ENCODE measurements around the gene GLOD5. TPM values are rescaled to one million over a fixed set of nuclear protein-coding genes. Genes with fewer than 3 reads are reported as not detected.

GLOD5 gene
- total and polyA plus RNA-seq, 2 of the 4 experiments (the other 2 are of a cell fraction): not detected

DNA sequence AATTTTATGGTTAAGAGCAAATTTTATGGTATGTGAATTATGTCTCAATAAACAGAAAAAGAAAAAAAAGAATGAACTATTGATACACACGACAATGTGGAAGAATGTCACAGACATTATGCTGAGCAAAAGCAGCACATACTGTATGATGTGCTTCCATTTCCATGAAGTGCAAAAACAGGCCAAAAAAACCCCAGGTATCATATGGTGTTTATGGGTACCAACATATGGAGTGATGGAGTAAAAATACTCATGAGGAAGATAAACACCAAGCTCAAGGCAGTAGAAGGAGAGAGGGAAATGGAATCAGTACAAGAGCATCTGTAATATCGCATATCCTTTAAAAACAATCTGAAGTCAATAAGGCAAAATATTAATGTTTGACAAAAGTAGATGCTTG lies 20.7 kb downstream of the GLOD5 start:
- DNase-seq (no peak), ATAC-seq (ENCODE audit: low read depth) (no peak)
- no peak overlapping the region for H3K9ac ChIP-seq (ENCODE audit: low read depth, low read length)
- H3K9me3 ChIP-seq (ENCODE audit: control insufficient read depth, insufficient read depth, low read length): no peaks in the 10 kb centered on the region
- no peak overlapping the region for H3K14ac ChIP-seq (replicated peaks; ENCODE audit: low read depth, low read length)
- in situ Hi-C loops (cut with MboI; ENCODE audit: low sequenced_read_pairs): no loop called here
- no peak overlapping the region for H2AK9ac ChIP-seq (replicated peaks; ENCODE audit: low read depth, low read length, poor library complexity)
- H4K8ac ChIP-seq (ENCODE audit: low read depth in 2 of 2, low read length in 2 of 2): no peak overlapping the region
- no peaks in the 10 kb centered on the region for H3K4me1 ChIP-seq (ENCODE audit: control insufficient read depth, insufficient read depth, low read length)
- H3K56ac ChIP-seq (ENCODE audit: extremely low read depth, insufficient read depth, low read length): no peak overlapping the region
- TF ChIP-seq CTCF (conservative IDR thresholded peaks at IDR 0.05; ENCODE audit: low read depth, low read length) (no peak), USF2 (IDR thresholded peaks at IDR 0.05; ENCODE audit: low read depth, low read length) (no peak), RAD21 (IDR thresholded peaks at IDR 0.05; ENCODE audit: low read length) (no peak), RFX5 (IDR thresholded peaks at IDR 0.05; ENCODE audit: low read depth, low read length) (no peak), SMC3 (IDR thresholded peaks at IDR 0.05; ENCODE audit: low read depth, low read length) (no peak), BHLHE40 (IDR thresholded peaks at IDR 0.05; ENCODE audit: low read depth, low read length) (no peak), FOS (IDR thresholded peaks at IDR 0.05; ENCODE audit: low read depth, low read length) (no peak), MAFK (IDR thresholded peaks at IDR 0.05; ENCODE audit: low read depth, low read length) (no peak), CHD1 (IDR thresholded peaks at IDR 0.05; ENCODE audit: low read depth, low read length) (no peak), RCOR1 (IDR thresholded peaks at IDR 0.05; ENCODE audit: insufficient replicate concordance, low read length) (no peak), POLR2A (IDR thresholded peaks at IDR 0.05; ENCODE audit: low read depth, low read length) (no peak), CEBPB (IDR thresholded peaks at IDR 0.05; ENCODE audit: low read depth, low read length) (no peak), MAZ (IDR thresholded peaks at IDR 0.05; ENCODE audit: borderline replicate concordance, low read depth, low read length) (no peak), MXI1 (IDR thresholded peaks at IDR 0.05; ENCODE audit: borderline replicate concordance, low read depth, low read length) (no peak), NFE2L2 (IDR thresholded peaks at IDR 0.05; ENCODE audit: low read depth, low read length) (no peak)
- TF ChIP-seq, protein P1, sequence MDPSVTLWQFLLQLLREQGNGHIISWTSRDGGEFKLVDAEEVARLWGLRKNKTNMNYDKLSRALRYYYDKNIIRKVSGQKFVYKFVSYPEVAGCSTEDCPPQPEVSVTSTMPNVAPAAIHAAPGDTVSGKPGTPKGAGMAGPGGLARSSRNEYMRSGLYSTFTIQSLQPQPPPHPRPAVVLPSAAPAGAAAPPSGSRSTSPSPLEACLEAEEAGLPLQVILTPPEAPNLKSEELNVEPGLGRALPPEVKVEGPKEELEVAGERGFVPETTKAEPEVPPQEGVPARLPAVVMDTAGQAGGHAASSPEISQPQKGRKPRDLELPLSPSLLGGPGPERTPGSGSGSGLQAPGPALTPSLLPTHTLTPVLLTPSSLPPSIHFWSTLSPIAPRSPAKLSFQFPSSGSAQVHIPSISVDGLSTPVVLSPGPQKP (IDR thresholded peaks at IDR 0.05; ENCODE audit: borderline replicate concordance, low read depth, low read length): no peak
- no peak overlapping the region for H2BK20ac ChIP-seq (ENCODE audit: low read depth, low read length)
- no peaks in the 10 kb centered on the region for H3K79me1 ChIP-seq (ENCODE audit: low read depth in 1 of 2, low read length in 2 of 2)
- no CpG with 5 or more reads among the region's 2 CpGs for WGBS, 2 experiments (ENCODE audit: extremely low coverage in 2 of 2, insufficient read length in 1 of 2)
- no peaks in the 10 kb centered on the region for H3K36me3 ChIP-seq (ENCODE audit: control insufficient read depth, insufficient read depth, low read length)
- dilution Hi-C loops (cut with HindIII; ENCODE audit: low sequenced_read_pairs, unreplicated experiment): no loop called here
- intact Hi-C loops (cut with micrococcal nuclease): no loop called here
- H3K23ac ChIP-seq (ENCODE audit: low read depth, low read length): no peak overlapping the region
- H2BK15ac ChIP-seq (ENCODE audit: low read depth, low read length): no peak overlapping the region
- H2AFZ ChIP-seq (replicated peaks; ENCODE audit: low read length, poor library complexity): no peak overlapping the region
- no peak overlapping the region for H2BK5ac ChIP-seq (ENCODE audit: low read depth, low read length, poor library complexity, severe bottlenecking)
- no peak overlapping the region for H3K4me2 ChIP-seq (ENCODE audit: low read depth, low read length)
- CTCF ChIA-PET: no interaction called here
- no peaks in the 10 kb centered on the region; the same call in 1 of the 2 replicates for H4K20me1 ChIP-seq (ENCODE audit: insufficient read depth, low read length)
- POLR2A ChIA-PET (ENCODE audit: unreplicated experiment): no interaction called here
- H4K91ac ChIP-seq (ENCODE audit: insufficient read depth, low read depth, low read length): no peak overlapping the region
- no peak overlapping the region for H3K4me3 ChIP-seq (ENCODE audit: insufficient read depth, low read depth, low read length)
- H3K4ac ChIP-seq (ENCODE audit: low read depth, low read length): no peak overlapping the region
- H2AK5ac ChIP-seq (ENCODE audit: low read depth, low read length): no peak overlapping the region
- no peak overlapping the region for H3K27ac ChIP-seq (ENCODE audit: insufficient read depth, low read length)
- no peak overlapping the region for H4K5ac ChIP-seq (ENCODE audit: low read depth, low read length)
- H3K9me1 ChIP-seq (ENCODE audit: insufficient read depth, low read length): no peaks in the 10 kb centered on the region
- no TSS peak for BruUV-seq (replicated peaks)
- peaks cover 20% of the 10 kb centered on the region for H3K27me3 ChIP-seq (ENCODE audit: control insufficient read depth, insufficient read depth, low read length)
- H2BK120ac ChIP-seq (ENCODE audit: low read depth, low read length): no peak overlapping the region
- no peak overlapping the region for H3K18ac ChIP-seq (ENCODE audit: low read depth, low read length)
